Fibroblast of skin of left quadriceps (primary cell): ENCODE measurements around the gene LMX1A.
A peak's percentile ranks its signal among the peaks of the same experiment; 100 is the strongest.

Experiments
- DNase-seq, 2 experiments: peaks; one replicate each; pipeline ENCODE4 v3.0.0-alpha.2; 2013; ENCODE audit warnings: low read depth in 2 of 2

LMX1A gene

DNA sequence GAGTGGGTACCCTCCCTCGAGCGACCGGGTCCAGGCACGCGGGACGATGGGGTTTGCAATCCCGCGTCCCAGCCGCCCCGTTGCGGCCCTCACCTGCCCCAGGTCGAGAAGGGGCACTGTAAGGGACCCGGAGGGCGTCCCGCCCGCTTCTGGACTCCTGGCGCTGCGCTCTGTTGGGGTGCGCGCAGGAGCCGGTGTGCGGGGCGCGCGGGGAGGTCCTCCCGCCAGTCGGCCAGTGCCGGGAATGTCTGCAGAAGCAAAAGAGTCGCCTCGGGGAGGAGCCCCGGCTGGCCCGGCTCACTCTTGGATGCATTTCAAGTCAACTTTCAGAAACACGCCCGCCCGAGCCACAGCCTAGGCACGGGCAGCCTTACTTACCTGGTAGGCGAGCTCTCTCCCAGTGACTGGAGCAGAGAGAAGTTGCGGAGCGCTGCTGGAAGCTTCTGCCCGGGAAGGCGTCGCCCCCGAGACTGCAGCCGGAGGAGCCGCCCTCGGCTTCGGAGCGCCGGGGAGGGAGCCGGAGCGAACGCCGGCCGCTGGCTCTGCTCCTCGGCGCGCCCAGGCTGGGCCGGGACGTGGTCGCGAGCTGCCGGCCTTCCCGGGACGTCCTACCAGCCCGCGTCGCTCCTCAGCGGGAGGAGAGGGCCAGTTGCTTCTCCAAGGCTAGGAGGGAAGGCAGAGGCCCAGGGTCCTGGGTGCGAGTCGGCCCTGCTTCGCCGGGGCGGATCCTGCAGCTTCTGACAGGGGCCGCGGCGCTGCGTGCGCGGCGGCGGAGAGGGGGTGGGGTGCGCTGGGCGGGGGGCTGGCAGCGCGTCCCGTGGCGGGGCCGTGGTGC lies at the start of gene LMX1A:
TSS of gene LMX1A (minus strand) at position 739 of the 835 bp plus-strand sequence. CDS start 1,156 bp downstream, outside the sequence.
- no peak for DNase-seq

DNA sequence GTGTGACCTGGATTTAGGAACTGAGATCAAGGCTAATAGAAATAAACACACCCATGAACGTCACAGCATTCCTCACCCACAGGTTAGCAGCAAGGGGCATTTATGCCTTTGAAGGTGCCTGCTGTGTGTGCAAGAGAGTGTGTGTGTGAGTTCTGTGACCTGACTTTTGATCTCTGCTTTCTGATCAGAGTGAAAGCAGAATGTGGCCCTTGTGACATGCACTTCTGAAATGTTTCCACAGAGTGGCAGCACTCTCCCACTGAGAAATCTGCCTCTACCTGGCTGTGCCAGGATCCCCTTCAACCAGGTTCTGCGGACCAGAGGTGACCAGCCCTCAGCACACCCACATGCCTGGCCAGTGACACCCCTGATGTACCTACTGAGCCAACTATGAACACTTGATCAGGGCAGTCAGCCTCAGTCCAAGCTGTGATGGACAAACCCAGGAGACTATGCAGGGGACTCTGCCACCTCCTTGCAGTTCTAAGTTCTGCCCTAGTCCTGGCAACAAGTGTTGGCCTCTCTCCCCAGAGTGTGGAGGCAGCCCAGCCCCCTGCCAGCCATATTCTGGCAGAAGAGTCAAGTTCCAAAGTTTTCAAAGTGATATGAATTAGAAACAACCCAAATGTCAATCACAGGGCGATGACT lies 47.4 kb upstream of the LMX1A start:
- no peak for DNase-seq

DNA sequence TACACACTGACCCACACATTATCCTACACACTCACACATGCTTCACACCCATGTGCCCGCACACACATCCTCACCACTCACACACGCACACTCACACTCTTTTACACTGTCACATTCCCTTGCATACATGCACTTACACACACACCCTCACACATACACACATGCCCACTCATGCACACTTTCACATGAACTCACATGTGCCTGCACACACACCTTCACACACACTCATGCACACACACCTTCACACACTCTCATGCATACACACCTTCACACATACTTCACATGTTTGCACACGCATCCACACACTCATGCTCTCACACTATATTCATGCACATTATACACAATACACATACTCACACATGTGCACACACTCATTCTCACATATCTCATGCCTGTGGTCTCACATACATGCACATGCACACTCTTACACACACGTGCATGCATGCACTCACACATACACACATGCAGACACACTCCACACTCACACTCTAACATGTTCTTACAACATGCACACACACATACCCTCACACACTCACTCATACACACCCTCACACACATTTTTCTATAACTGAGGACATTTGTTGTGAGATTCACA lies 46.1 kb upstream of the LMX1A start:
- DNase-seq: no peak

DNA sequence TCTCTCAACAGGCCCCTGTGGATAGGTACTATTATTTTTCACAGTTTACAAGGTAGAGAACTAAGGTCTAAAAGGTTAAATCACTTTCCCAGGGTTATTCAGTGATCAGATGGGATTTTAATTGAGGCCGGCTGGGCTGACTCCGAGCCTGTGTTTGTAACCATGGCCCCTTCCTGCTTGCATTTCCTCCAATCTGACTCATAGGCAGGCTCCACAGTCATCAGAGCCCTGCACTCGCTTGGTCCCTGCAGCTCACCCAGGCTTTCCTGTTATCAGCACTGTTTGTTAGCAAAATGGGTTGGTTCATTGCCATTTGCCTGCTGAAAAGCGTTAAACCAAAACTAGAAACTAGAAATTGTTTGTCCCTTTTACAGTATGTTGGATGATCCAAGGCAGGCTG lies 41.4 kb upstream of the LMX1A start:
- peak; percentile 49 to 61 for DNase-seq

DNA sequence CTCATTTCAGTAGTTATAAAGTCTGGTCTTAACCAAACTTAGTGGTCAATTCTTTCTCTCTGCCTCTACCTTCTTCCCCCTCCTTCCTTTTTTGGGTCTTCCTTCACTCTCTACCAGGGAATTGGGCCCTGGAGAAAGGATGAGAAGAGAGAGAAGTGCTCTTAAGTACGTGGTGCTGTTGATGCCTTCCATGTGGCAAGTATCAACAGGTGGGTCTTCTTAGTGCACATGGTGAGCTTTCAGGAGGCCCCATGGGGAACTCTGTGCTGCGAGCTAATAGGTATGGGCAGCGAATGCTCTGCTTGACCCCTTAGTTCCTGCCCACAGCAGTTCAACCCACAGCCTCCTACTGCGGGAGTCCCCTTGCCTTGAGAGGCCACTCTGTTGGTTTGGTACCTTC lies 39.4 kb upstream of the LMX1A start:
- DNase-seq: no peak

DNA sequence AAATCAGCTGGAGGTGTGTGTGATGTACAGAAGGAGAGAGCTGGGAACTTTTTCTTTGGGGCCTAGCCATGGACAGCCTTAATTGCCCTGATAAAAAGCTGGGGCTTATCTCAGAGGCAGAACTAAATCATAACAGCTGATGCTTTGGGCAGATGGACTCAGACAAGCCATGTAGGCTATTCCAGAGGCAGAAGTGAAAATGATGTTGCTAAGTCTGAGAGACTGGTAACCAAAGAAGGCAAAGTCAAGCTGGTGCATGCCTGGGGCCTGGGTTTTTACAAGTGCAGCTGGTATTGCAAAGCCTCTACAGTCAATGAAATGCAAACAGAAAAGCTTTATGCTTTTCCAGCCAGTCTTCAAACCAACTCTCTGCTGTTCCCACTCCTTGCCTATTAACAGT lies 39.0 kb upstream of the LMX1A start:
- DNase-seq: no peak

DNA sequence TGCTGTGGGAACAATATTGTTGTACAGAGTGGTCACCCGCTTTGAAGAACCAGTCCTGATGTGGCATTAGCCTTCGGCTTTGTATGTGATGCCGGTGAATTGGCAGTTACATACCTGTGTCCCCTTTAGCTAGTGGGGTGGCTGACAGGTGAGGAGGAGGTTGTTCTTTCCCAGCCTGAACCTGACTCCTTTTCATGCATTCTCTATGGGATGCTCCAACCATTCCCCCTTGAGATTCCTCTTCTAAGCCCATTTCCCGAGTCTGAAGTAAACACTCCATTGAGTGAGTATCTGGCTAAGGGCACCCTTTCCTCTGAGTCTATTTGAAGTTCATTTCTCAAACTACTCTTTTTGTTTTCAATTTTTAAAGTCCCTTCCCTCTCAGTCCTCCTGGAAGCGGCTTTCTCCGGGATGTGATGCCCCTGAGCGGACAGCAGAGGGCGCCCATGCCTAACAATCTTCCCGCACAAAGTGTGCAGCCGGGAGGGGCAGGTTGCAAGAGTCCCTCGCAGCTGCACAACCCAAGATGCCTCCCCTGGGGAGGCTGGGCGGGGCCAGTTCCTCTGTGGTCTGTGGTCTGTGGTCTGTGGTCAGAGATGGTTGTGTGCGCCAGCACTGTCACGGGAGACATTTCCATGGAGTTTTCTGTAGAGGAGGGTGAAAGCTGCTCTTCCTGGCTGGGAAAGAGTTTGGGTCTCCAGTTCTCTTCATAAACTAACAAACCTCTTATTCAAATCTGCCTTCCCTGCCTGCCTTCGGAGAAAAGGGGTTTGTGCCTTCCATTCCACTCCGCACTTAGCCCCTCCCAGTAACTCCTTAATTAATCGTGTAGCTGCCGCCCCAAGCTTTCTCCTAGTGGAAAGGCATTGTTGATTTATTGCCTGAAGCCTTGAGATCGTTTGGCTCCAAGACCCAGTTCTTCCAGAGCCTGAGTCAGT lies 36.4 kb upstream of the LMX1A start:
- DNase-seq: peak; percentile 95 to 96

DNA sequence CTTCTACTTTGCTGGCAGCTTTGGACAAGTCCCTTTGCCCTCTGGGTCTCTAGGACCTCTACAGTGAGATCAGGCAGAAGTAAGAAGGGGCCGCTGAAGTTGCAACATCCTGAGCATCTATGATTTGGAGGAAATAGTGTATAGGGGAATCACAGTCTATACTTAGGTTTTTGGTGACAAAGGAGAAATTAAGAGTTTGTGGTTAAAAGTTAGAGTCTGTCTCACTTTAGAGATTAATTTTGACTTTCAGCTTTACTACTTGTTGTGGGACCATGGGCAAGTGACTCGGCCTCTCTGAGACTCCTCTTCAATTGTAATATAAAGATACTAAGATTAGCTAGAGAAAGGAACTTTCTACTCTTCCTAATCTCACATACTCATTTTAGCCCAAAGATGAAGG lies 33.1 kb upstream of the LMX1A start:
- no peak for DNase-seq

DNA sequence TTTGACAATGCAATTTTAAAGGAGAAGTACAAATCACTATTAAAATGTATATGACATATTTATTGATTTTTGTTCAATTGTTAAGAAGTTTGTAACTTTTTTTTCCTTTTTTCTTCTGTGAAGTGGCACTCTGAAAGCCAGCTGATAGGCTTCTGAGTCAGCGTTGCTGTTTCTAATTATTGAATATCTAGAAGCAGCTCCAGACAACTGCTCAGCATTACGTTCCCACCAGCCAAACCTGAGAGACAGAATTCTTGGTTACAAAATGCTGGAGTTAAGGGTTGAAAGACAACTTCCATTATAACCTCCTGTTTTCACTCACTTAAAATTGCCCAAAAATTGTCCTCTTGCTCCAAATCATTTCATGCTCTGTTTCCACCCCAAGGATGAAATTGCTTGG lies 31.4 kb upstream of the LMX1A start:
- peak in 1 of 2 experiments; percentile 46 for DNase-seq

DNA sequence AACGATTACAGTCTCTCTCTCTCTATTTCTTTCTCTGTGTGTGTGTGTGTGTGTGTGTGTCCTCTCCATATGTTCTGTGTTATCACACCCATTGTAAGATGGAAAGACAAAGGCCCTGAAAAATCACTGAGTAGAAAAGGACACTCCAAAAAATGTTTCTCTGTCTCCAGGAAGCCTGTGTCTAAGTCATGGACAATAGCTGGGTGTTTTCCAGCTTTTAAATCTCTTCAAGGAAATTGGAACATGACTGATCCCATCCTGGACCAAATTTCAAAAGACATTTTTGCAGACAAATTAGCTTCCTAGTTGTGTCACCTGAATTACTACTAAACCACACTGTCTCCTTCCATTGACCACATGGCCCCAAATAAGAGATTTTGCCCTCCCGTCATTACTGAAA lies 31.0 kb upstream of the LMX1A start:
- no peak for DNase-seq

DNA sequence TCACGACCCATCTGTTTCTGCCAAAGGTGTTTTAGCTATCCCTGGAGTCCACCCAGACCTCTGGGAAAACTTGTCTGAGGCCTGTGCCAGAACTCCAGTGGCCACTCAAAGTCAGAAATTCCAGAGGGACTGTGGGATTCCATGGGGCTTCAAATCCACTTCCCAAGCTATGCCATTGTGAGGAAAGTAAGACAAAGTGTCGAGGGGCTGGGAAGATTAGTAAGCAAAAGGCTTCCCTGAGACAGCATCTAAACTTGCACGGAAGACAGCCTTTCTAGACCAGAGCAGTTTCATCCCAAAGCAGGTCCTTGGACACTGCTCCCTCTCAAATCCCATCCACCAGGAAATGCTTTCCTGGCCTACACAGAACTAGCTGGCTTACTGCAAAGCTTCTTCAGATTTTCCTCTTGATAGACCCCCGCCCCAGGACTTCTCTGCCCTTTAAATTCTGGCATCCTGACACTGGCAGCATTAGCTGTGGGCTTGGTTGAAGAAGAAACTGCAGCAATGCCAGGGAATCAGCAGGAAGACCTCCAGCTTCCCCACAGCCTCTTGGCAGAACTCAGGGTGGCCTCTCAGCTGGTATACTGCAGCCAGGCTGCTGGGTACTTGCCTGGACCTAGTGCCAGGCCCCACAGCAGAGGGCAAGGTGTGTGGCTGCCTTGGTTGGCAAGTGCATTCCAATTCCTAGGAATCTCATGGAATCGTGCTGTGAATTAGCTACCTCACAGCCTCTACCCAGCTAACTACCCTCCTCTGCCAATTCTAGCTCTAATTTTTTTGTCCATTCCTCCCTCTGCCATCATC lies 27.3 kb upstream of the LMX1A start:
- no peak for DNase-seq

DNA sequence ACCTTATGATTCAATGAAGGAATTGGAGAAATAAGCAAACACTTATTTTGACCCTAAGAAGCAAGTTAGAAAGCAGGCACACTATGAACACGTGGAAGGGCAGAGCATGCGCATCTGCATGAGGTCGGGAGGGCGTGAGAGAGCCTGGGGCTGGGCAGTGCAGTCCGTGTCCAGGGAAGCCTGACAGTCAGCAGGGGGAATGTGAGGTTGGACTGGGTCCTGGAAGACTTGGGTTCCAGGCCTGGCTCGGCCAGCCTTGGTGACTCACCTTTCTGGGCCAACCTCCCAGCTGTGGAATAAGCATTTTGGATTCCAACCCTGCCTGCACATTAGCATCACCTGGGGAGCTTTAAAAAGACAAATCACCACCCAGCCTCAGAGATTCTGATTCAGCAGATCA lies 26.6 kb upstream of the LMX1A start:
- peak; percentile 48 to 56 for DNase-seq

DNA sequence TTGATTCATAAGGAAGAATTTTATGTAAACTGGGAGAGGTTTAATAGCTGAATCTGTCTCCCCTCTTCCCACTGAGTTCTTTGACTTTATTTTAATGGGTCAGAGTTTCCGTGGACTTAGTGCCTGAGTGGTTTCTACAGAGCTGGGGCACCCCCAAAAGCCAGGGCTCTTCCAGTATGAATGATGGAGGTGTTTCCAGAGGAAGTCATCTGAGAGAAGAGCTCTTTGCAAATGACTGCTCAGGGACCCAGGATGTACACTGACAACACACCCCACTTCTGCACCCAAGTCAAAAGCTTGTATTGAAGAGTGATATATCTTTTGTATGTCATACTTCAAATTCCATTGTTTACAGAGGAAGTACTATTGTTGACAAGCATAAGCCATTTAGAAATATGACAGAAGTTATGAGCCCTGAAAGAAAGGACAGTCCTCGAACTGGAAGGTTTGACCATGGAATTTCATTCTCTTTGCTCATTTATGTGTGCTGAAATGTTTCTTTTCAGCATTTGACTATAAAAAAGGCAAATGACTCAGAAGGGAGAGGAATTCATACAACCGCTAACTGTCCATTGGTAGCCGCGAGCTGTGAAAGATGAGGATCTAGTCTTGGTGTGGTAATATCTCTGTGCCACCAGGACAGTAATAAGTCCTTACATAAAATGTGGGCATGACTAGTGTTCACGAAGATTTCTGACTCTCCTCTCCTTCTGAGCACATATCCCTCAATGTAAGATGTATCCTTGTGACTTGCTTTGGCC lies 25.4 kb upstream of the LMX1A start:
- DNase-seq: no peak

DNA sequence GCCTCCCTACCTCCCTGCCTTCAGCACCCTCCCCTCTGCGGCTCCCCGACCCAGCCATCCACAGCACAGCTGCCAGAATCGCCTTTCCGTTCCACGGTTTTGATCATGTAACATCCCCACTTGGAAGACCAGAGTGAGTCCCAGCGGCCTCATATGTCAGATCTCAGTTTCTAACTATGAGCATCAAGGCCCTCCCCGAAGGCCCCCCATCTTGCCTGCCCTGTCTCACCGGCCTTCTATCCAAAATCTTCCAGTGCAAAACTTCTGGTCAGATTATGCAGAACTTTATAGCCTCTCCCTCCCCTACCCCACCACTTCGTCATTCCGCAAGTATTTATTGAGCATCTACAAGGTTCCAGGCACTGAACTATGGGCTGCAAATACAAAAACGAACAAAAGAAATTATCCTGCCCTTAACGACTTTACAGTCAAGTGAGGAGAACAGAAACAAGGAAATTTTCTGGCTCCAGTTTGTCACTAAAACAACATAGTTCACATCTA lies 20.3 kb upstream of the LMX1A start:
- DNase-seq: no peak

DNA sequence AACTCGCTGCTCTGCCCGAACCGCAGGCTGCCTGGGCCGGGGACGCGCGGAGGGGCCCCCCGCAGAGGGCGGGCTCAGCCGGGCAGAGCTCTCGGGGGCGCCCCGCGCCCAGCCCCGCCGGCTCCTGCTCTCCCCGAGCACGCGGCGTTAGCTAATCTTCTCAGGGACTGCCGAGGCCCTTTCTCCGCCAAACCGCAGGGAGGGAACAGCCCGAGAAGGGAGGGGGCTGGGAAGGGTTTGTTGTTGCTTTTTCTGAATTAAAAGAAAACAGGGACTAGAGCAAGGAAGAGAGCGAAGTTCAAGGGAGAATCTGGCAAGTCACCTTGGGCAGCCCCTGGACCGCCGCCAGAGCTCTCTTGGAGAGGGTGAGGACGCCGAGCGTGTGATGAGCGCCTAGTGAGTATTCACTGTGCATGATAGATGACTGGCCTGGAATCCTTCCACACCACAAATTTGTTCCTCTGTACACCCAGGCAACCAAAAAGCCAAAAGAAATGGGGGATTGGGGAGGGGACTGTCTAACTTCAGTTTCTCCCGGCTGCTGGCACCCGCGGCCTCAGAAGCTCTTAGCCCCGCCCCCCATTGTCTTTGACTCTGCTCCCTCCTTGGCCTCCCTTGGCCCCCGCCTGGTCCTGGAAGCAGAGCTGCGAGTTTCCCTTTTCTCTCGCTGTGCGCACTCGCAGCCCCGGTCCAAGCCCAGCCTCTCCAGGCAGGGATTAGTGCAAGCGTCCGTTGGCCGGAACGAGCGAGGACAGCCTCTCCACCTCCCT lies 19.7 kb upstream of the LMX1A start:
- DNase-seq: peak; percentile 97

DNA sequence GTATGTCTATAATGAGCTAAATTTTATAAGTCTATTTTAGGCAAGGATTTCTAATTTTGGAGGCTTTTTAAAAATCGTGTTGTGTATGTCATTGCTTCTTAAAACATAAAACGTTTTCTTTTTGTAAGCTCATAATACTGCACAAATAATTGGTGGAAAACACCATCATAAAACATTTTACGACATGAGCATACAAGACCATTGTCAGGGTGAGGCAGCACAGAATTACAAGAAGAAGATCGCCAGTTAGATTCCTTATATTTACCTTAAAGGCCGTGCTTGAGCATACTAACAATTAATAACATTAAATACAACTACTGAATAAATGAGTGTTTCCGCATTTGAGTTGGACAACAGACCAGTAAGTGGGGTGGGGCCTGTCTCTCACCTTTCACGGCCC lies 19.1 kb upstream of the LMX1A start:
- DNase-seq: no peak

DNA sequence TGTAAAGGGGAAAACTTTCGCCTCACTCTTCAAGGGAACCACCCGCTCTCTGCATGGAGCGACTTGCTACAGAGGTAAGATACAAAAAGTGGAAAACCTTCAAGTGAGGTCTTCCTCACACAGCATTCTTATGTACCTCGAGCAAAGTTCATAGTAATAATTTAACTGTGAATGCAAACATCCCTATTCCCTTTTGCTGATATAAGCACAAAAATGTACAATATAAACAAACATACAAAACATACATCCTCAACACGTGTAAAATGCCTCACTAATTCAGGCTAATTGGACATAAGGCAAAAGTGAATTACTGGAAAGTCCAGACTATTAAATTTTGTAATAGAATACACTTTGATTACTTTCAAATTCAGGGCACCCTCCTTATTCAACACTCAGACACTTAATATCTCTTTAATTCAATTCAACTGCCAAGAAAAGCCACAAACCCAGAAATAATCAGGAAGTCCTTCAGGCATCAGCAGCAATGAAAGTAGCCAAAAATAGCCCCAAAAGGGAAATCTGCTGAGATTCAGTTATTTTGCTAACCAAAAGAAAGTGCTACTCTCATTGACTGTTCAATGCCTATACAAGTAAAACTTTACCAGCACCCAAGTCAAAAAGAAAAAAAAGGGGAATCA lies 15.2 kb upstream of the LMX1A start:
- no peak for DNase-seq

DNA sequence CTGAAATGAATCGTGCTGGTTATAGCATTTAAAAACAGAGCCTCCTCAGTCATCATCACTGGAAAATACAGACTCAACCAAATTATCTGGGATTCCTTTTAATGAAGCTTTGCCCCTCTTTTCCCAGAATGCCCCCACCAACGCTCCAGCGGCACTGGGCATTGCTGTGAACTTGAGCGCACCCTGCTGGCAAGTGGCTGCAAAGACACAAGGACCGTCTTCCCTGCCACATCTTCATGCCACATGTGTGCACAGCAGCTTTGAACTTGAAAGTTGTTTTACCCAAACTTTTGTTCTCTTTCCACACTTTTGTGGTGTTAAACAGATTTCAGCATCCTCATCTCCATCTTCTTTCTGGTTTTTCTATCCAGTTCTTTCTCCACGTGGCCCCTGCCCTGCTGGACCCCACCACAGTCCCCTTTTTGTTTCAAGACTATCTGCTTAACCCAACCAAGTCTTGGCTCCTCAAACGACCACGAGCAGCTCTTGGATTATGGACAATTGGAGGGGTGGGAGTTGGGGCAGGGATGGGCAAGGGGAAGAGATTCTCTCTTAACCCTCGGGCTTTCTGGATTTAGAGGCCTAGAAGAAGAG lies 12.8 kb upstream of the LMX1A start:
- no peak for DNase-seq
